IMR-90 (cell line): Measurements from ENCODE around the gene IL12RB1. TPM values are rescaled to one million over a fixed set of nuclear protein-coding genes. Genes with fewer than 3 reads are reported as not detected.

Experiments
- ATAC-seq: fragments of 200-7000 bp; cut with Tn5 transposase; 2 replicates; pipeline ENCODE4 v1.9.1; 2020; ENCODE audit warnings: low read depth, mild to moderate bottlenecking, moderate library complexity
- BruUV-seq: library from RNA; stranded (reverse); fragments of 400-500 nt; replicated peaks from 2 replicates; lab custom pipeline; 2021; lab: Mats Ljungman, UMichigan
- CTCF ChIA-PET: fragments of 300-600 bp; formaldehyde crosslinking; extraction: SDS; loops from one replicate; lab custom pipeline; 2021; ENCODE audit warnings: antibody characterized with exemption; lab: Yijun Ruan, JAX
- POLR2A ChIA-PET: fragments of 300-600 bp; sonication (Branson Sonifier 250); formaldehyde crosslinking; loops from one replicate; lab custom pipeline; 2022; ENCODE audit warnings: antibody characterized with exemption; ENCODE audit not compliant: unreplicated experiment; lab: Charles Lee
- DNase-seq: peaks from one replicate; pipeline ENCODE4 v3.0.0; 2013
- H2AFZ ChIP-seq: replicated peaks from 2 replicates; pipeline ENCODE3; 2013; ENCODE audit warnings: low read length, mild to moderate bottlenecking; ENCODE audit not compliant: poor library complexity
- H2AK5ac ChIP-seq: 2 replicates; pipeline ENCODE4 v1.6.1; 2013; ENCODE audit warnings: low read depth, low read length, inconsistent platforms
- H2AK9ac ChIP-seq: replicated peaks from 2 replicates; pipeline ENCODE3; 2013; ENCODE audit warnings: mild to moderate bottlenecking, low read depth, low read length, moderate library complexity; ENCODE audit not compliant: poor library complexity
- H2BK120ac ChIP-seq: 2 replicates; pipeline ENCODE4 v1.6.1; 2013; ENCODE audit warnings: low read depth, low read length, inconsistent platforms
- H2BK15ac ChIP-seq: 3 replicates; pipeline ENCODE4 v1.6.1; 2013; ENCODE audit warnings: low read depth, low read length, inconsistent platforms
- H2BK20ac ChIP-seq: 2 replicates; pipeline ENCODE4 v1.6.1; 2013; ENCODE audit warnings: low read depth, mild to moderate bottlenecking, inconsistent platforms, low read length, moderate library complexity
- H2BK5ac ChIP-seq: 2 replicates; pipeline ENCODE4 v1.6.1; 2013; ENCODE audit warnings: mild to moderate bottlenecking, low read depth, low read length, inconsistent platforms; ENCODE audit not compliant: poor library complexity, severe bottlenecking
- H3K14ac ChIP-seq: replicated peaks from 2 replicates; pipeline ENCODE4 v1.6.1; 2013; ENCODE audit warnings: low read depth, low read length, inconsistent platforms
- H3K18ac ChIP-seq: 2 replicates; pipeline ENCODE4 v1.6.1; 2013; ENCODE audit warnings: low read depth, low read length, control low read depth
- H3K23ac ChIP-seq: 2 replicates; pipeline ENCODE4 v1.6.1; 2013; ENCODE audit warnings: low read depth, low read length, inconsistent platforms
- H3K27ac ChIP-seq: 2 replicates; pipeline ENCODE4 v1.5.1; 2013; ENCODE audit warnings: mild to moderate bottlenecking, control low read depth, low read length; ENCODE audit not compliant: insufficient read depth
- H3K27me3 ChIP-seq: 2 replicates; pipeline ENCODE4 v1.6.1; 2013; ENCODE audit warnings: low read length; ENCODE audit not compliant: control insufficient read depth, insufficient read depth
- H3K36me3 ChIP-seq: 2 replicates; pipeline ENCODE4 v1.6.1; 2013; ENCODE audit warnings: low read length, mixed read lengths; ENCODE audit not compliant: control insufficient read depth, insufficient read depth
- H3K4ac ChIP-seq: 2 replicates; pipeline ENCODE4 v1.6.1; 2013; ENCODE audit warnings: low read depth, low read length, inconsistent platforms
- H3K4me1 ChIP-seq: 2 replicates; pipeline ENCODE4 v1.6.1; 2013; ENCODE audit warnings: low read length, mixed read lengths; ENCODE audit not compliant: control insufficient read depth, insufficient read depth
- H3K4me2 ChIP-seq: 2 replicates; pipeline ENCODE4 v1.6.1; 2013; ENCODE audit warnings: low read depth, mild to moderate bottlenecking, control low read depth, low read length, moderate library complexity
- H3K4me3 ChIP-seq: 2 replicates; pipeline ENCODE4 v1.5.1; 2013; ENCODE audit warnings: low read depth, mild to moderate bottlenecking, control low read depth, low read length, moderate library complexity; ENCODE audit not compliant: insufficient read depth
- H3K56ac ChIP-seq: 2 replicates; pipeline ENCODE4 v1.6.1; 2013; ENCODE audit warnings: low read length, inconsistent platforms; ENCODE audit not compliant: insufficient read depth; ENCODE audit errors: extremely low read depth
- H3K79me1 ChIP-seq, 2 experiments: 2 replicates each; pipeline ENCODE4 v1.6.1; 2013; ENCODE audit warnings: low read length in 2 of 2, inconsistent platforms in 1 of 2, low read depth in 1 of 2
- H3K9ac ChIP-seq: 2 replicates; pipeline ENCODE4 v1.6.1; 2013; ENCODE audit warnings: low read depth, low read length, control low read depth
- H3K9me1 ChIP-seq: 2 replicates; pipeline ENCODE4 v1.6.1; 2013; ENCODE audit warnings: low read length, inconsistent platforms; ENCODE audit not compliant: insufficient read depth
- H3K9me3 ChIP-seq: 2 replicates; pipeline ENCODE4 v1.6.1; 2013; ENCODE audit warnings: low read length; ENCODE audit not compliant: control insufficient read depth, insufficient read depth
- H4K20me1 ChIP-seq: 2 replicates; pipeline ENCODE4 v1.6.1; 2013; ENCODE audit warnings: low read length, inconsistent platforms; ENCODE audit not compliant: insufficient read depth
- H4K5ac ChIP-seq: 2 replicates; pipeline ENCODE4 v1.6.1; 2013; ENCODE audit warnings: mild to moderate bottlenecking, low read depth, low read length, control low read depth
- H4K8ac ChIP-seq, 2 experiments: 2 replicates each; pipeline ENCODE4 v1.6.1; 2013; ENCODE audit warnings: low read depth in 2 of 2, low read length in 2 of 2, control low read depth in 1 of 2, inconsistent platforms in 1 of 2
- H4K91ac ChIP-seq: 2 replicates; pipeline ENCODE4 v1.6.1; 2013; ENCODE audit warnings: low read depth, low read length, inconsistent platforms; ENCODE audit not compliant: insufficient read depth
- BHLHE40 ChIP-seq: fragments of 150-350 bp; IDR thresholded peaks from 2 replicates; pipeline ENCODE4 v1.6.1; 2016; ENCODE audit warnings: mild to moderate bottlenecking, low read depth, low read length
- CEBPB ChIP-seq: IDR thresholded peaks from 2 replicates; pipeline ENCODE4 v1.6.1; 2012; ENCODE audit warnings: low read depth, low read length, improper control_type of control experiment
- CHD1 ChIP-seq: IDR thresholded peaks from 2 replicates; pipeline ENCODE4 v1.6.1; 2012; ENCODE audit warnings: low read depth, low read length, improper control_type of control experiment
- POLR2A ChIP-seq: IDR thresholded peaks from 2 replicates; pipeline ENCODE4 v1.6.1; 2012; ENCODE audit warnings: mild to moderate bottlenecking, low read depth, low read length
- RAD21 ChIP-seq: IDR thresholded peaks from 2 replicates; pipeline ENCODE4 v1.6.1; 2012; ENCODE audit warnings: low read length, improper control_type of control experiment
- SMC3 ChIP-seq: fragments of 150-350 bp; IDR thresholded peaks from 2 replicates; pipeline ENCODE4 v1.6.1; 2016; ENCODE audit warnings: low read depth, mild to moderate bottlenecking, antibody characterized with exemption, low read length, moderate library complexity
- WGBS, 2 experiments: methylation state at CpG; one replicate each; pipeline versions ENCODE4 v1.1.5 to v1.1.7; 2013; ENCODE audit warnings: missing lambda C conversion rate in 2 of 2; ENCODE audit not compliant: insufficient read length in 1 of 2; ENCODE audit errors: extremely low coverage in 2 of 2; 5-methylcytosine and 5-hydroxymethylcytosine counted together
- dilution Hi-C: fragments of 300-500 bp; cut with HindIII; formaldehyde crosslinking; loops from one replicate; pipeline ENCODE4 v1.14.3; 2018; ENCODE audit warnings: low sequenced_read_pairs; ENCODE audit not compliant: unreplicated experiment
- in situ Hi-C: fragments of 300-500 bp; cut with MboI; formaldehyde crosslinking; loops from 3 replicates; pipeline ENCODE4 v1.14.3; 2019; ENCODE audit warnings: low sequenced_read_pairs, inconsistent platforms, mixed read lengths
- intact Hi-C: fragments of 100-400 bp; cut with micrococcal nuclease; formaldehyde crosslinking; loops from 2 replicates; pipeline ENCODE4 v1.10.0; 2022
- polyA plus RNA-seq, 3 experiments: library from polyadenylated mRNA; depleted of rRNA; stranded (reverse); fragments of >200 nt; gene quantifications; 2 replicates each; pipeline ENCODE4 v1.2.3, GENCODE V29; 2012; ENCODE audit warnings: low replicate concordance in 1 of 3
- total RNA-seq: library from RNA; depleted of rRNA; stranded (reverse); fragments of >200 nt; gene quantifications from 2 replicates; pipeline ENCODE4 v1.2.3, GENCODE V29; 2012
- TF ChIP-seq, protein P1 (sequence below): conservative IDR thresholded peaks from 2 replicates; pipeline ENCODE4 v1.5.1; 2012; ENCODE audit warnings: mild to moderate bottlenecking, low read depth, low read length, improper control_type of control experiment

Gene IL12RB1
- total and polyA plus RNA-seq, 2 of the 4 experiments (the other 2 are of a cell fraction): not detected

GRCh38 chr19:18058208-18059009 is 28.3 kb downstream of the IL12RB1 start:
- Histone ChIP-seq H3K4ac (peak overlapping the region; percentile 74), H3K4me3 (no peak overlapping the region), H4K5ac (peak overlapping the region; percentile 60), H4K91ac (peak overlapping the region; percentile 66), H2BK20ac (peak overlapping the region; percentile 50; the same call in 1 of the 2 replicates), H4K20me1 (no peaks in the 10 kb centered on the region), H2AK5ac (no peak overlapping the region), H2BK15ac (no peak overlapping the region), H3K56ac (no peak overlapping the region), H3K27me3 (peaks cover 9% of the 10 kb centered on the region; the same call in 1 of the 2 replicates), H3K14ac (no peak overlapping the region), H2BK5ac (no peak overlapping the region), H2BK120ac (peak overlapping the region; percentile 83), H3K27ac (peak overlapping the region; percentile 10), H4K8ac (peak overlapping the region; percentile 85 to 87), H3K9me3 (0 out of 2 replicates have a peak, but pooled peaks cover 2% of the 10 kb centered on the region), H3K18ac (no peak overlapping the region), H3K23ac (0 out of 2 replicates have a peak overlapping the region, but pooled peaks have one; percentile 16), H3K9ac (0 out of 2 replicates have a peak overlapping the region, but pooled peaks have one; percentile 5), H3K4me2 (peak overlapping the region; percentile 65), H3K36me3 (no peaks in the 10 kb centered on the region), H3K4me1 (peaks cover 7% of the 10 kb centered on the region; the same call in 1 of the 2 replicates), H2AFZ (peak overlapping the region; percentile 97), H3K9me1 (no peaks in the 10 kb centered on the region), H2AK9ac (peak overlapping the region; percentile 96), H3K79me1 (no peaks in the 10 kb centered on the region)
- ChIA-PET POLR2A (interaction anchor here (0.6 kb wide), 1 partner anchor 50 kb away, joined by 3 read pairs; the partner anchor contains the start of gene ARRDC2), CTCF (interaction anchor here (0.6 to 1.6 kb wide), 4 partner anchors 36 to 68 kb away, joined by 3 to 10 read pairs (median 4); partner anchors contain the start of gene ARRDC2)
- DNase-seq (peak; percentile 65), ATAC-seq (peak; percentile 95)
- in situ Hi-C loops (loop anchor here (5.0 to 25.0 kb wide), 2 partner anchors 41 to 121 kb away; partner anchors contain the start of gene CCDC124), dilution Hi-C loops (no loop called here), intact Hi-C loops (loop anchor here (1.0 to 5.0 kb wide), 2 partner anchors 51 to 121 kb away; no protein-coding TSS in a partner anchor)
- no TSS peak for BruUV-seq
- WGBS, 2 experiments: 0% methylated on average over 2 of the region's 34 CpGs; no CpG with 5 or more reads in 1 of the 2 experiments
- TF ChIP-seq CEBPB (no peak), RAD21 (peak; percentile 95), BHLHE40 (no peak), SMC3 (peak; percentile 99), POLR2A (peak; percentile 53; the same call in 1 of the 2 replicates), CHD1 (no peak)
- TF ChIP-seq, protein P1, sequence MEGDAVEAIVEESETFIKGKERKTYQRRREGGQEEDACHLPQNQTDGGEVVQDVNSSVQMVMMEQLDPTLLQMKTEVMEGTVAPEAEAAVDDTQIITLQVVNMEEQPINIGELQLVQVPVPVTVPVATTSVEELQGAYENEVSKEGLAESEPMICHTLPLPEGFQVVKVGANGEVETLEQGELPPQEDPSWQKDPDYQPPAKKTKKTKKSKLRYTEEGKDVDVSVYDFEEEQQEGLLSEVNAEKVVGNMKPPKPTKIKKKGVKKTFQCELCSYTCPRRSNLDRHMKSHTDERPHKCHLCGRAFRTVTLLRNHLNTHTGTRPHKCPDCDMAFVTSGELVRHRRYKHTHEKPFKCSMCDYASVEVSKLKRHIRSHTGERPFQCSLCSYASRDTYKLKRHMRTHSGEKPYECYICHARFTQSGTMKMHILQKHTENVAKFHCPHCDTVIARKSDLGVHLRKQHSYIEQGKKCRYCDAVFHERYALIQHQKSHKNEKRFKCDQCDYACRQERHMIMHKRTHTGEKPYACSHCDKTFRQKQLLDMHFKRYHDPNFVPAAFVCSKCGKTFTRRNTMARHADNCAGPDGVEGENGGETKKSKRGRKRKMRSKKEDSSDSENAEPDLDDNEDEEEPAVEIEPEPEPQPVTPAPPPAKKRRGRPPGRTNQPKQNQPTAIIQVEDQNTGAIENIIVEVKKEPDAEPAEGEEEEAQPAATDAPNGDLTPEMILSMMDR: peak; percentile 88
